Mammary epithelial cell (primary cell): ENCODE results near the gene TAF11L4.

ENCODE experiments used
- CTCF ChIP-seq, 2 donors: IDR thresholded peaks in 1 of 2; conservative IDR thresholded peaks in 1 of 2; 2 replicates each; pipeline ENCODE4 v1.5.1; 2011 to 2012; ENCODE audit warnings: inconsistent platforms in 2 of 2, low read length in 2 of 2, mild to moderate bottlenecking in 2 of 2, control low read depth in 1 of 2, low read depth in 1 of 2; ENCODE audit not compliant: insufficient read depth in 1 of 2; ENCODE audit errors: extremely low read depth in 1 of 2
- EZH2 ChIP-seq: IDR thresholded peaks from 2 replicates; pipeline ENCODE4 v1.6.1; 2012; ENCODE audit warnings: low read length, inconsistent platforms, borderline replicate concordance

- no peak for TF ChIP-seq CTCF (conservative IDR thresholded peaks at IDR 0.05 in 1 of 2, IDR thresholded peaks at IDR 0.05 in 1 of 2; ENCODE audit: extremely low read depth in 1 of 2, insufficient read depth in 1 of 2, low read depth in 1 of 2, low read length in 2 of 2)
- no peak for TF ChIP-seq EZH2
These were observed 24.2 kb upstream of the TAF11L4 start for GRCh38 chr5:17497446-17497845.
